Testis (tissue), 3 donors: ENCODE results near the gene GDAP1L1. TPM values are rescaled to one million over a fixed set of nuclear protein-coding genes. Genes with fewer than 3 reads are reported as not detected.
"Not testable (repeated sequence)": the region's sequence is repeated elsewhere in the genome, so short reads cannot be mapped to it uniquely, and the experiment has no call there.

Source experiments
- DNase-seq: peaks from one replicate; pipeline ENCODE4 v3.0.0-alpha.2; 2019
- H3K27ac ChIP-seq, 2 donors: fragments of 200-600 bp; sonication (generic); one replicate each; pipeline ENCODE4 v1.5.1; 2019
- H3K27me3 ChIP-seq: fragments of 200-600 bp; sonication (generic); one replicate; pipeline ENCODE4 v1.5.1; 2019
- H3K36me3 ChIP-seq: fragments of 200-600 bp; sonication (generic); one replicate; pipeline ENCODE4 v1.5.1; 2017; ENCODE audit warnings: low read depth; ENCODE audit errors: missing control alignments
- H3K4me1 ChIP-seq: fragments of 200-600 bp; sonication (generic); one replicate; pipeline ENCODE4 v1.5.1; 2019
- H3K4me3 ChIP-seq, 2 donors: fragments of 200-600 bp; sonication (generic); one replicate each; pipeline ENCODE4 v1.5.1; 2017 to 2019
- H3K9me3 ChIP-seq: fragments of 200-600 bp; sonication (generic); one replicate; pipeline ENCODE4 v1.5.1; 2017
- POLR2A ChIP-seq: fragments of 450-650 bp; IDR thresholded peaks from one replicate; pipeline ENCODE4 v1.6.1; 2017; ENCODE audit warnings: antibody characterized with exemption, mild to moderate bottlenecking, moderate library complexity
- WGBS, 2 donors: methylation state at CpG; one replicate each; pipeline ENCODE4 v1.1.5; 2018; 5-methylcytosine and 5-hydroxymethylcytosine counted together
- intact Hi-C: fragments of 100-400 bp; cut with DNase I; formaldehyde crosslinking; loops from one replicate; pipeline ENCODE4 v1.15.1; 2023; ENCODE audit warnings: low total_unique reads
- polyA plus RNA-seq: library from polyadenylated mRNA; stranded (reverse); fragments of 350-450 nt; fragmentation: Illumina TruSeq; extraction: RNeasy Lipid Tissue Mini Kit (QIAGEN cat#74804); gene quantifications from one replicate; pipeline ENCODE4 v1.2.3, GENCODE V29; 2014; ENCODE audit warnings: low read depth, low replicate concordance; ENCODE audit not compliant: insufficient read depth
- total RNA-seq, 2 donors: library from RNA; depleted of rRNA; stranded (reverse); fragments of >200 nt; gene quantifications; one replicate each; pipeline ENCODE4 v1.2.3, GENCODE V29; 2016
- TF ChIP-seq, protein P1 (sequence below), 3 experiments: fragments of 450-650 bp in 2 of 3; fragments of 200-600 bp in 1 of 3; sonication (generic) in 1 of 3; IDR thresholded peaks; one replicate each; pipeline ENCODE4 v1.5.1; 2016 to 2019; ENCODE audit warnings: antibody characterized with exemption in 3 of 3, mild to moderate bottlenecking in 2 of 3, moderate library complexity in 1 of 3

GDAP1L1 gene
- total and polyA plus RNA-seq, 3 donors from 2014 or later, result 1.3 to 2.7 (median 1.7) TPM

DNA sequence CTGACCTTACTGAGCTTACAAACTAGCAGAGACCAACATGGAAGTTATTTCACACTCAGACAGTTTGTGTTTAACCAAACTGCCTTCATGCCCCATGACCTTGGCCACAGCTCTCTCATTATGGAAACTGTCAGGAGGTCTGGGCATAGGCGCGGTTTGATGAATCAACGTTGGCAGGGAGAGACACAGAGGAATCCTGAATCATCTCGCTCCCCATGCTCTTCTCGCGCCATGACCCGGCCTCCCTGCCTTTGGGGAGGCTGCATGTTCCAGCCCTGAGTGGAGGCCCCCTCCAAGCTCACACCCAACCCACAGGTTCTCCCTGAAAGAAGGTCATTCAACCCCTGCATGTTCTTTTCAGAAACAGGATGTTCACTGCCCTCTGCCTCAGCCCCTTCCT is 15.9 kb upstream of the GDAP1L1 start:
- Histone ChIP-seq H3K27ac (no peak overlapping the region), H3K36me3 (no peaks in the 10 kb centered on the region), H3K9me3 (no peaks in the 10 kb centered on the region), H3K4me3 (no peak overlapping the region), H3K4me1 (no peaks in the 10 kb centered on the region), H3K27me3 (no peaks in the 10 kb centered on the region)
- 89 to 90% methylated on average over 7 of the region's 7 CpGs for WGBS, 2 donors
- intact Hi-C loops, result no loop called here
- no peak for DNase-seq
- no peak for TF ChIP-seq POLR2A
- TF ChIP-seq, protein P1, sequence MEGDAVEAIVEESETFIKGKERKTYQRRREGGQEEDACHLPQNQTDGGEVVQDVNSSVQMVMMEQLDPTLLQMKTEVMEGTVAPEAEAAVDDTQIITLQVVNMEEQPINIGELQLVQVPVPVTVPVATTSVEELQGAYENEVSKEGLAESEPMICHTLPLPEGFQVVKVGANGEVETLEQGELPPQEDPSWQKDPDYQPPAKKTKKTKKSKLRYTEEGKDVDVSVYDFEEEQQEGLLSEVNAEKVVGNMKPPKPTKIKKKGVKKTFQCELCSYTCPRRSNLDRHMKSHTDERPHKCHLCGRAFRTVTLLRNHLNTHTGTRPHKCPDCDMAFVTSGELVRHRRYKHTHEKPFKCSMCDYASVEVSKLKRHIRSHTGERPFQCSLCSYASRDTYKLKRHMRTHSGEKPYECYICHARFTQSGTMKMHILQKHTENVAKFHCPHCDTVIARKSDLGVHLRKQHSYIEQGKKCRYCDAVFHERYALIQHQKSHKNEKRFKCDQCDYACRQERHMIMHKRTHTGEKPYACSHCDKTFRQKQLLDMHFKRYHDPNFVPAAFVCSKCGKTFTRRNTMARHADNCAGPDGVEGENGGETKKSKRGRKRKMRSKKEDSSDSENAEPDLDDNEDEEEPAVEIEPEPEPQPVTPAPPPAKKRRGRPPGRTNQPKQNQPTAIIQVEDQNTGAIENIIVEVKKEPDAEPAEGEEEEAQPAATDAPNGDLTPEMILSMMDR (IDR thresholded peaks at IDR 0.05), result no peak

DNA sequence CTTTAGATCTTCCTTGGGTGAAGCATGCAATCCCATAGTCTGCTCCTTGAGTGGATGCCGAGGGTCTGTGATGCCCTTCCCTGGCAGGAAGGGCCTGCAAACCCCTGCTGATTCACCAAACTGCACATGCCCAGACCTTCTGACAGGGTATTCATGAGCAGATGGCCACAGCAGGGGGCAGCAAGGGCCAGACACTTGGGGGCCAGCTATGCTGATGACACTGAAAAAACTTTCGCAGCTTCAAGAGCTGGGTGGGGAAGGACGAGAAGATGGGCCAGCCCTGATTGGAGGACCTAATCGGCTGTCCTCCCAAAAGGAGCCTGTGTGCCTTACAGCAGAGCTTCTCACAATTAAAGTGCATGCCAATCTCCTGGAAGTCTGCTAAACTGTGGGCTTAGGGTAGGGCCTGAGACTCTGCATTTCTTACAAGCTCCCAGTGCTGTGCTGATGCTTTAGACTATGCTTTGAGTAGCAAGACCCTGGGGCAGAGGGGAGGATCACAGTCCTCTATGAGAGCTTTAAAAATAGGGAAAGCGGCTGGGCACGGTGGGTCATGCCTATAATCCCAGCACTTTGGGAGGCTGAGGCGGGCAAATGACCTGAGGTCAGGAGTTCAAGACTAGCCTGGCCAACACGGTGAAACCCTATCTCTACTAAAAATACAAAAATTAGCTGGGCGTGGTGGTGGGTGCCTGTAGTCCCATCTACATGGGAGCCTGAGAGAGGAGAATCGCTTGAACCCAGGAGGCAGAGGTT is 15.2 kb upstream of the GDAP1L1 start:
- WGBS, 2 donors, result 79 to 81% methylated on average over 9 to 10 of the region's 10 CpGs
- intact Hi-C loops, result no loop called here
- Histone ChIP-seq H3K9me3 (no peaks in the 10 kb centered on the region), H3K4me3 (no peak overlapping the region), H3K4me1 (no peaks in the 10 kb centered on the region), H3K27ac (no peak overlapping the region), H3K36me3 (no peaks in the 10 kb centered on the region), H3K27me3 (no peaks in the 10 kb centered on the region)
- TF ChIP-seq, protein P1 (IDR thresholded peaks at IDR 0.05), result no peak
- TF ChIP-seq POLR2A, result no peak
- no peak for DNase-seq

DNA sequence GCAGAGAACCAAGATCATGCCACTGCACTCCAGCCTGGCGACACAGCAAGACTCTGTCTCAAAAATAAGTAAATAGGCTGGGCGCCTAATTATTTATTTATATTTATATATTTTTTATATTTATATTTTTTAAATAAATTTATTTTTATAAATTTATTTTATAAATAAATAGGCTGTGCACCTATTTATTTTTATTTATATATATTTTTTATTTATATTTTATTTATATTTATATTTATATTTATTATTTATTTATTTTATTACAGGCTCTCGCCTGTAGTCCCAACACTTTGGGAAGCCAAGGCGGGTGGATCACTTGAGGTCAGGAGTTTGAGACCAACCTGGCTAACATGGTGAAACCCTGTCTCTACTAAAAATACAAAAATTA is 14.6 kb upstream of the GDAP1L1 start:
- DNase-seq, H3K27me3 ChIP-seq, H3K36me3 ChIP-seq, H3K27ac ChIP-seq, H3K9me3 ChIP-seq, intact Hi-C loops, H3K4me1 ChIP-seq, H3K4me3 ChIP-seq: not testable (repeated sequence)
- WGBS, 2 donors, result 95% methylated on average over 4 of the region's 4 CpGs

DNA sequence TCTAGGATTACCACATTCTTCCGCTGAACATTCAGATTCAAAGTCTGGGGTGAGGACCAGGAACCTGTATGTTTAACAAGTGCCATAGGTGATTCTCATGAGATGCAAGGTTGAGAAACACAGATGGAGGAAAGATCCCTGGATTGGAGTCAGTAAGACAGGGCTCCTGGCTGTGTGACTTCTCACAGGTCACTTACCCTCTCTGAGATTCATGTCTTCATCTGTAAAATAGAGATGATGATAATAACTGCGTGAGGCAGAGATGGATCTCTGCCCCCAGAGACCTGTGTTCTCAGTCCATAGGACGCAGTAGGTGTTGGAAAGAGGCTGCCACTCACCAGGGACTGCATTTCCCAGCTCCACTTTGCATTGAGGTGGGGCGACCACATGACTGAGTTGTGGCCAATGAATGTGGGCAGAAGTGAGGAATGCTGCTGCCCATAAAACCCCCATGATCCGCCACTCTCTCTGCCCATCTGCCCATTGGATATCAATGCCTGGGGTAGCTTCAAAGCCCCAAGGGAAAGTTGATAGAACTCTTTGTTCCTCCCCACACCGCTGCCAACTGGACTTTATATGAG is 13.6 kb upstream of the GDAP1L1 start:
- Histone ChIP-seq H3K4me1 (no peaks in the 10 kb centered on the region), H3K27ac (no peak overlapping the region), H3K27me3 (no peaks in the 10 kb centered on the region), H3K4me3 (no peak overlapping the region), H3K36me3 (no peaks in the 10 kb centered on the region), H3K9me3 (no peaks in the 10 kb centered on the region)
- intact Hi-C loops, result no loop called here
- DNase-seq, result no peak
- 83 to 91% methylated on average over 6 of the region's 6 CpGs for WGBS, 2 donors
- no peak for TF ChIP-seq POLR2A
- TF ChIP-seq, protein P1 (IDR thresholded peaks at IDR 0.05), result no peak

DNA sequence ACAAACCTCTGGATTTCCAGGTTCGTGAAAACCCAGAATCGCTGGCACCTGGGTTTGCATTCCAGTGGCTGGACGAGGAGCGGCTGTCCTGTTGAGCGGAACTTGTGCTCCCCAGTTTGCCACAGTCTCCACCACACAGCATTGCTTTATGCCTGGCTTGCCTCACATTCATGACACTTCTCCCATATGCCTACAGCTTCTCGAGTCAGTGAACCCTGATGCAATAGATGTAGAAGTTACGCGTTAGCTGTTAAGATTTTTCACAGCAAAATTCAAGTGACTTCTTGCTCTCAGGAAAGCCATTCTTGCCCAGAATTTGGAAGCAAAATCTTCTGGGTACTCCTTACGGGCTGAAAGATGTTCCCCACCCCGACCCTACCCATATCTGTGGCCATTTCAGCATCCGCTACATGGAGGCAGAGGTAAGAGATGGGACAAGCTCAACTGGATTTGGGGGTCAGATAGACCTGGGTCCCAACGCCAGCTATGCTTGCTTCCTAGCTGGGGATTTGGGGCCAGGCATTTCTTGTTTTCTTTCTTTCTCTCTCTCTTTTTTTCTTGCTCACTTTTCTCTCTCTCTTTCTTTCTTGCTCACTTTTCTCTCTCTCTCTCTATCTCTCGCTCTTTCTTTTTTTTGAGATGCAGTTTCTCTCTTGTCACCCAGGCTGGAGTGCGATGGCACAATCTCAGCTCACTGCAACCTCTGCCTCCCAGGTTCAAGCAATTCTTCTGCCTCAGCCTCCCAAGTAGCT is 12.4 kb upstream of the GDAP1L1 start:
- WGBS, 2 donors, result 93 to 96% methylated on average over 14 of the region's 14 CpGs
- intact Hi-C loops, result no loop called here
- H3K36me3 ChIP-seq, result no peaks in the 10 kb centered on the region
- TF ChIP-seq, protein P1 (IDR thresholded peaks at IDR 0.05), result no peak
- no peak for TF ChIP-seq POLR2A
- no peak for DNase-seq
- H3K27me3 ChIP-seq, result no peaks in the 10 kb centered on the region
- H3K4me3 ChIP-seq, result no peak overlapping the region
- no peak overlapping the region for H3K27ac ChIP-seq
- no peaks in the 10 kb centered on the region for H3K4me1 ChIP-seq
- H3K9me3 ChIP-seq, result no peaks in the 10 kb centered on the region
